Progenitor cell of endocrine pancreas (in vitro differentiated cells): ENCODE measurements around the gene RAB10. TPM values are rescaled to one million over a fixed set of nuclear protein-coding genes. Genes with fewer than 3 reads are reported as not detected.

Experiments
- DNase-seq: peaks from one replicate; pipeline ENCODE4 v3.0.0; 2021; ENCODE audit warnings: low spot score; ENCODE audit not compliant: unreplicated experiment
- H3K27ac Mint-ChIP-seq: 2 replicates; pipeline ENCODE4 v1.8.0; 2021; ENCODE audit warnings: mild to moderate bottlenecking, moderate library complexity, mixed read lengths
- H3K27me3 Mint-ChIP-seq: 2 replicates; pipeline ENCODE4 v1.8.0; 2021; ENCODE audit warnings: mixed read lengths
- H3K36me3 Mint-ChIP-seq: 2 replicates; pipeline ENCODE4 v1.8.0; 2022; ENCODE audit warnings: mixed read lengths; ENCODE audit not compliant: insufficient read depth
- H3K4me1 Mint-ChIP-seq: 2 replicates; pipeline ENCODE4 v1.8.0; 2021; ENCODE audit warnings: low read depth, mixed read lengths
- H3K4me3 Mint-ChIP-seq: 2 replicates; pipeline ENCODE4 v1.8.0; 2021; ENCODE audit warnings: low read depth, mild to moderate bottlenecking, moderate library complexity, mixed read lengths
- H3K9me3 Mint-ChIP-seq: 2 replicates; pipeline ENCODE4 v1.8.0; 2021; ENCODE audit warnings: low read depth, mixed read lengths
- CTCF ChIP-seq: fragments of 200-600 bp; sonication (generic); IDR thresholded peaks from one replicate; pipeline ENCODE4 v1.5.0; 2021; ENCODE audit warnings: antibody characterized with exemption, mild to moderate bottlenecking; ENCODE audit not compliant: unreplicated experiment
- total RNA-seq: library from RNA; stranded (reverse); gene quantifications from 2 replicates; pipeline ENCODE4 v1.2.1, GENCODE V29; 2021

Gene RAB10
- total RNA-seq, 1 donor from 2014 or later: 114 TPM

DNA sequence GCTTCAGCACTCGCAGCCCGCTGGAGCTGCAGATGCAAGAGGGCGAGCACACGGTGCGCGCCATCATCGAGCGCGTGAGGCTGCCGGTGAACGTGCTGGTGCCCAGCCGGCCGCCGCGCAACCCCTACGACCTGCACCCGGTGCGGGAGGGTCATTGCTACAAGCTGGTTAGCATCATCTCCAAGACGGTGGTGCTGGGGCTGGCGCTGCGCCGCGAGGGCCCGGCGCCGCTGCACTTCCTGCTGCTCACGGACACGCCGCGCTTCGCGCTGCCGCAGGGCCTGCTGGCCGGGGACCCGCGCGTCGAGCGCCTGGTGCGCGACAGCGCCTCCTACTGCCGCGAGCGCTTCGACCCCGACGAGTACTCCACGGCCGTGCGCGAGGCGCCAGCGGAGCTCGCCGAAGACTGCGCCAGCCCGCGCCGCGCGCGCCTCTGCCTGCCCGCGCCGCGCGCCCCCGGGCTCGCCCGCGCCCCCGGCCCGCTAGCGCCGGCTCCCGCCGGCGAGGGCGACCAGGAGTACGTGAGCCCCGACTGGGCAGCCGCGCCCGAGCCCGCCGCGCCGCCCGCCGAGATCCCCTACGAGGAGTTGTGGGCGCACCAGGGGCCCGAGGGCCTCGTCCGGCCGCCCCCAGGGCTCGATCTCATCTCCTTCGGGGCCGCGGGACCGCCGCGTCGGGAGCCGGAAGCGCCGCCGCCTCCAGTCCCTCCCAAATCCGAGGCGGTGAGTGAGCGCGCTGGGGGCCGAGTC lies 150.8 kb downstream of the RAB10 start:
- peaks cover 37% of the 10 kb centered on the region for H3K27me3 Mint-ChIP-seq
- peaks cover 3% of the 10 kb centered on the region for H3K36me3 Mint-ChIP-seq
- peak; percentile 73 for DNase-seq
- peaks cover 7% of the 10 kb centered on the region for H3K4me1 Mint-ChIP-seq
- H3K27ac Mint-ChIP-seq: no peak overlapping the region
- TF ChIP-seq CTCF: peak; percentile 69
- H3K4me3 Mint-ChIP-seq: peak overlapping the region; percentile 68
- H3K9me3 Mint-ChIP-seq: no peaks in the 10 kb centered on the region

GRCh38 chr2:26185304-26185928 lies 151.5 kb downstream of the RAB10 start:
- no peak for TF ChIP-seq CTCF
- H3K9me3 Mint-ChIP-seq: no peaks in the 10 kb centered on the region
- DNase-seq: no peak
- H3K36me3 Mint-ChIP-seq: peaks cover 3% of the 10 kb centered on the region
- H3K27me3 Mint-ChIP-seq: peaks cover 33% of the 10 kb centered on the region
- H3K4me3 Mint-ChIP-seq: peak overlapping the region; percentile 68
- H3K27ac Mint-ChIP-seq: no peak overlapping the region
- H3K4me1 Mint-ChIP-seq: peaks cover 5% of the 10 kb centered on the region

DNA sequence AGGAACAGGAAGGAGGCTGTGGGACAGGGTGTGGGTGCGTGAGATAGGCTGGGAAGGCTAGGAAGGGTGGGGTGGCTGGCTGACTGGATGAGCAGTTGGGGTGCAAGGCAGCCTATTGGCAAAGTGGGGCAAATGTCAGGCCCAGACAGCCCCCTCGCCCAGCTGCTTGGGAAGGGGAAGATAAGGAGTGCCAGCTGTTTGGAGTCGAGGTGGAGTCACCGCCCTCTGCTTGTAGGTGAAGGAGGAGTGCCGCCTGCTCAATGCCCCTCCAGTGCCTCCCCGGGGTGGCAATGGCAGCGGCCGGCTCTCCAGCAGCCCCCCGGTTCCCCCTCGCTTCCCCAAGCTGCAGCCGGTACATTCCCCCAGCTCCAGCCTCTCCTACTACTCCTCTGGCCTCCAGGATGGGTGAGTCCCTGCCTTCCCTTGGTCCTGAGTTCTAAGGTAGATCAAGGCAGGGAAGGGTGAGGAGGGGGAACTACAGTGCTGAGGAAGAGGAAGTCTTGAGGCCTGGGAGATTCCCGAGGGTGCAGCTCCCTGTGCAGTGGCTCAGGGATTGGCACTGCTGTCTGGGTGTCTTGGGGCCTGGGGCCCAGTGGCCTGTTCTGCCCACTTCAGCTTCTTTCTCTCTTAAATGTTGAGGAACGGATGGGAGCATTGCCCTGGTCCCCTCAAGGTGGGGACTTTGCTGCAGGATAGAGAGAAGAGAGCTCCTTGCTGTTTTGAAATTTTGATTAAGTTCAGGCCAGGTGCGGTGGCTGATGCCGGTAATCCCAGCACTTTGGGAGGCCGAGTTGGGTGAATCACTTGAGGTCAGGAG lies 152.3 kb downstream of the RAB10 start:
- H3K4me1 Mint-ChIP-seq: peaks cover 5% of the 10 kb centered on the region
- no peak for DNase-seq
- TF ChIP-seq CTCF: no peak
- no peaks in the 10 kb centered on the region for H3K9me3 Mint-ChIP-seq
- H3K4me3 Mint-ChIP-seq: peak overlapping the region; percentile 43
- peaks cover 27% of the 10 kb centered on the region for H3K27me3 Mint-ChIP-seq
- H3K36me3 Mint-ChIP-seq: peaks cover 5% of the 10 kb centered on the region
- H3K27ac Mint-ChIP-seq: no peak overlapping the region

Other genes starting within 250 kb of the RAB10 start
- gene ASXL2, start 155.6 kb upstream of the RAB10 start, total RNA-seq: 24.3 and 24.8 TPM in 2 replicates
- 42.3 TPM in 2 replicates for gene KIF3C, start 51.6 kb upstream of the RAB10 start, total RNA-seq
- gene GAREM2, start 139.0 kb downstream of the RAB10 start, total RNA-seq: 10.4 and 12.1 TPM in 2 replicates
- 111 and 114 TPM in 2 replicates for gene HADHA, start 210.5 kb downstream of the RAB10 start, total RNA-seq
- 62.0 and 71.1 TPM in 2 replicates for gene HADHB, start 210.9 kb downstream of the RAB10 start, total RNA-seq